Testis (tissue), 2 donors: ENCODE results near the gene CEP68.
"Not testable (repeated sequence)": the region's sequence is repeated elsewhere in the genome, so short reads cannot be mapped to it uniquely, and the experiment has no call there.

Experiments
- CTCF ChIP-seq, 3 experiments: fragments of 450-650 bp in 2 of 3; fragments of 200-600 bp in 1 of 3; sonication (generic) in 1 of 3; IDR thresholded peaks; one replicate each; pipeline ENCODE4 v1.5.1; 2016 to 2019; ENCODE audit warnings: antibody characterized with exemption in 3 of 3, mild to moderate bottlenecking in 2 of 3, moderate library complexity in 1 of 3
- POLR2A ChIP-seq: fragments of 450-650 bp; IDR thresholded peaks from one replicate; pipeline ENCODE4 v1.6.1; 2017; ENCODE audit warnings: antibody characterized with exemption, mild to moderate bottlenecking, moderate library complexity

DNA sequence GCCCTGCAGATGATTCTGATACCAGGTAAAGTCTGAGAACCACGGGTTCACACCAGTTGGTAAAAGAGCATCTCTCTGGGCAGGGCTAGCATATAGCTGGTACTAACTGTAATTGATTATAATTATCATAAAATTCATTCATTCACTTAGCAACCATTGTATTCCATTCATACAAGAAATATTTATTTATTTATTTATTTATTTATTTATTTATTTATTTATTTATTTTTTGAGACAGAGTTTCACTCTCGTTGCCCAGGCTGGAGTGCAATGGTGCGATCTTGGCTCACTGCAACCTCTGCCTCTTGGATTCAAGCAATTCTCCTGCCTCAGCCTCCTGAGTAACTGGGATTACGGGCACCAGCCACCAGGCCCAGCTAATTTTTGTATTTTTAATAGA lies 22.5 kb upstream of the CEP68 start:
- not testable (repeated sequence) for TF ChIP-seq CTCF (IDR thresholded peaks at IDR 0.05); POLR2A
